HEK293 (cell line): ENCODE data around the gene CCDC3.

Experiments used
- CTCF ChIA-PET: fragments of 350-600 bp; formaldehyde crosslinking; extraction: SDS; loops from one replicate; lab custom pipeline; 2021; ENCODE audit warnings: antibody characterized with exemption; lab: Yijun Ruan, JAX
- POLR2A ChIA-PET: fragments of 300-600 bp; formaldehyde crosslinking; extraction: SDS; loops from one replicate; lab custom pipeline; 2020; ENCODE audit warnings: antibody characterized with exemption, inconsistent platforms; lab: Yijun Ruan, JAX
- H3K27ac ChIP-seq: fragments of 200-500 bp; sonication (Bioruptor generic); 2 replicates; pipeline ENCODE4 v1.5.1; 2014; ENCODE audit warnings: low read depth, low read length, control low read depth, inconsistent platforms; ENCODE audit errors: extremely low read depth
- H3K36me3 ChIP-seq, 2 experiments: fragments of 200-500 bp in 1 of 2; sonication (Bioruptor generic) in 1 of 2; 1 replicate in 1 of 2; 2 replicates in 1 of 2; pipeline ENCODE4 v1.5.1; 2014 to 2017; ENCODE audit warnings: inconsistent platforms in 2 of 2, low read length in 2 of 2; ENCODE audit not compliant: control insufficient read depth in 2 of 2, insufficient read depth in 1 of 2
- H3K4me1 ChIP-seq: fragments of 200-500 bp; sonication (Bioruptor generic); 2 replicates; pipeline ENCODE4 v1.5.1; 2014; ENCODE audit warnings: mild to moderate bottlenecking, low read length, inconsistent platforms; ENCODE audit not compliant: control insufficient read depth, insufficient read depth
- H3K4me3 ChIP-seq: 2 replicates; pipeline ENCODE4 v1.5.1; 2011; ENCODE audit warnings: low read depth, mild to moderate bottlenecking, control low read depth, low read length, moderate library complexity
- H3K9me3 ChIP-seq: fragments of 200-500 bp; sonication (Bioruptor generic); 2 replicates; pipeline ENCODE4 v1.5.1; 2014; ENCODE audit warnings: low read depth, low read length, inconsistent platforms; ENCODE audit not compliant: control insufficient read depth, insufficient read depth
- KLF8 ChIP-seq: fragments of 450-650 bp; formaldehyde crosslinking; IDR thresholded peaks from 2 replicates; pipeline ENCODE4 v1.5.1; 2016; ENCODE audit warnings: missing biosample characterization, missing genetic modification characterization
- RBAK ChIP-seq: fragments of 450-650 bp; formaldehyde crosslinking; IDR thresholded peaks from 2 replicates; pipeline ENCODE4 v1.5.1; 2016; ENCODE audit warnings: missing biosample characterization, missing genetic modification characterization
- TCF7L2 ChIP-seq: IDR thresholded peaks from 2 replicates; pipeline ENCODE4 v1.6.1; 2011; ENCODE audit warnings: low read depth, mild to moderate bottlenecking, inconsistent platforms, low read length, moderate library complexity, borderline replicate concordance
- ZBTB20 ChIP-seq: fragments of 450-650 bp; formaldehyde crosslinking; IDR thresholded peaks from 2 replicates; pipeline ENCODE4 v1.5.1; 2016; ENCODE audit warnings: missing biosample characterization, missing genetic modification characterization
- ZBTB21 ChIP-seq: fragments of 450-650 bp; formaldehyde crosslinking; IDR thresholded peaks from 2 replicates; pipeline ENCODE4 v1.5.1; 2017; ENCODE audit warnings: missing biosample characterization, missing genetic modification characterization
- ZBTB7A ChIP-seq: fragments of 450-650 bp; formaldehyde crosslinking; IDR thresholded peaks from 2 replicates; pipeline ENCODE4 v1.5.1; 2016; ENCODE audit warnings: low read depth, missing biosample characterization, missing genetic modification characterization
- ZNF169 ChIP-seq: fragments of 450-650 bp; formaldehyde crosslinking; IDR thresholded peaks from 2 replicates; pipeline ENCODE4 v1.5.1; 2016; ENCODE audit warnings: missing biosample characterization, missing genetic modification characterization
- ZNF311 ChIP-seq: fragments of 450-650 bp; formaldehyde crosslinking; IDR thresholded peaks from 2 replicates; pipeline ENCODE4 v1.5.1; 2017; ENCODE audit warnings: missing biosample characterization, missing genetic modification characterization, borderline replicate concordance
- ZNF341 ChIP-seq: fragments of 450-650 bp; formaldehyde crosslinking; IDR thresholded peaks from 2 replicates; pipeline ENCODE4; 2016; ENCODE audit warnings: low read depth, missing biosample characterization, missing genetic modification characterization
- ZNF426 ChIP-seq: fragments of 450-650 bp; formaldehyde crosslinking; IDR thresholded peaks from 2 replicates; pipeline ENCODE4 v1.5.1; 2017; ENCODE audit warnings: missing biosample characterization, missing genetic modification characterization, mild to moderate bottlenecking, inconsistent platforms, moderate library complexity
- ZNF501 ChIP-seq: fragments of 450-650 bp; formaldehyde crosslinking; IDR thresholded peaks from 2 replicates; pipeline ENCODE4 v1.5.1; 2016; ENCODE audit warnings: missing biosample characterization, missing genetic modification characterization
- ZNF549 ChIP-seq: fragments of 450-650 bp; IDR thresholded peaks from 2 replicates; pipeline ENCODE4 v1.5.1; 2018; ENCODE audit warnings: missing biosample characterization, missing genetic modification characterization, mild to moderate bottlenecking, inconsistent platforms, moderate library complexity
- ZNF600 ChIP-seq: fragments of 450-650 bp; formaldehyde crosslinking; IDR thresholded peaks from 2 replicates; pipeline ENCODE4 v1.5.1; 2016; ENCODE audit warnings: missing biosample characterization, missing genetic modification characterization
- ZNF747 ChIP-seq: fragments of 450-650 bp; formaldehyde crosslinking; IDR thresholded peaks from 2 replicates; pipeline ENCODE4 v1.5.1; 2016; ENCODE audit warnings: missing biosample characterization, missing genetic modification characterization
- ZNF768 ChIP-seq: fragments of 450-650 bp; formaldehyde crosslinking; IDR thresholded peaks from 2 replicates; pipeline ENCODE4 v1.5.1; 2018; ENCODE audit warnings: missing biosample characterization, mild to moderate bottlenecking, missing genetic modification characterization
- TF ChIP-seq, protein P1 (sequence below): IDR thresholded peaks from 2 replicates; pipeline ENCODE4 v1.6.1; 2011; ENCODE audit warnings: mild to moderate bottlenecking, low read depth, low read length, borderline replicate concordance
- TF ChIP-seq, protein P2 (sequence below): fragments of 450-650 bp; formaldehyde crosslinking; IDR thresholded peaks from 2 replicates; pipeline ENCODE4 v1.5.1; 2016; ENCODE audit warnings: missing biosample characterization, missing genetic modification characterization, low read depth
- TF ChIP-seq, protein P3 (sequence below): fragments of 450-650 bp; formaldehyde crosslinking; IDR thresholded peaks from 2 replicates; pipeline ENCODE4 v1.5.1; 2016; ENCODE audit warnings: missing biosample characterization, missing genetic modification characterization
- TF ChIP-seq, protein P4 (sequence below): fragments of 450-650 bp; formaldehyde crosslinking; IDR thresholded peaks from 2 replicates; pipeline ENCODE4 v1.5.1; 2016; ENCODE audit warnings: missing biosample characterization, missing genetic modification characterization

Gene CCDC3

DNA sequence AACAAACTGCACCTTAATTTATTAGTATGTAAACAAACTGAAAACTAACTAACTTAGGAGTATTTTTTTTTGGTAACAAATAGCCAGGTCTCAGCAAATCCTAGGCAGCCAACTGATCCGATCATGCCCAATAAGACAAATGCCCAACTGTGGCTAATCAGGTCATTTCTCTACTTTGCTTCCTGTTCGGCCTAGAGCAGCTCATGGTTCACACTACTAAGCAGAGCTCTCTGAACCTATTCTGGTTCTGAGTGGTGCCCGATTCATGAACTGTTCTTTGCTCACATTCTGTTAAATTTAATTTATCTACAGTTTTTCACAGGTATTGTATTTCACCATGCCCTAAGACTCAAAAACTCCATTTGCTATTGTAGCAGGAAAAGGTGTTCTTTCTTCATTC lies 55.1 kb downstream of the CCDC3 start:
- Histone ChIP-seq H3K9me3 (no peaks in the 10 kb centered on the region), H3K4me1 (no peaks in the 10 kb centered on the region), H3K27ac (no peak overlapping the region), H3K4me3 (no peak overlapping the region), H3K36me3 (no peaks in the 10 kb centered on the region)
- POLR2A ChIA-PET = no interaction called here
- peak; percentile 31; the same call in 1 of the 2 replicates for TF ChIP-seq ZNF549 (tag by site-specific recombination)
- TF ChIP-seq, protein P1, sequence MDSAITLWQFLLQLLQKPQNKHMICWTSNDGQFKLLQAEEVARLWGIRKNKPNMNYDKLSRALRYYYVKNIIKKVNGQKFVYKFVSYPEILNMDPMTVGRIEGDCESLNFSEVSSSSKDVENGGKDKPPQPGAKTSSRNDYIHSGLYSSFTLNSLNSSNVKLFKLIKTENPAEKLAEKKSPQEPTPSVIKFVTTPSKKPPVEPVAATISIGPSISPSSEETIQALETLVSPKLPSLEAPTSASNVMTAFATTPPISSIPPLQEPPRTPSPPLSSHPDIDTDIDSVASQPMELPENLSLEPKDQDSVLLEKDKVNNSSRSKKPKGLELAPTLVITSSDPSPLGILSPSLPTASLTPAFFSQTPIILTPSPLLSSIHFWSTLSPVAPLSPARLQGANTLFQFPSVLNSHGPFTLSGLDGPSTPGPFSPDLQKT = no peak
- CTCF ChIA-PET = interaction anchor here (0.6 to 1.0 kb wide), 4 partner anchors 24 to 1224 kb away, joined by 3 to 7 read pairs (median 4); no protein-coding TSS in a partner anchor

DNA sequence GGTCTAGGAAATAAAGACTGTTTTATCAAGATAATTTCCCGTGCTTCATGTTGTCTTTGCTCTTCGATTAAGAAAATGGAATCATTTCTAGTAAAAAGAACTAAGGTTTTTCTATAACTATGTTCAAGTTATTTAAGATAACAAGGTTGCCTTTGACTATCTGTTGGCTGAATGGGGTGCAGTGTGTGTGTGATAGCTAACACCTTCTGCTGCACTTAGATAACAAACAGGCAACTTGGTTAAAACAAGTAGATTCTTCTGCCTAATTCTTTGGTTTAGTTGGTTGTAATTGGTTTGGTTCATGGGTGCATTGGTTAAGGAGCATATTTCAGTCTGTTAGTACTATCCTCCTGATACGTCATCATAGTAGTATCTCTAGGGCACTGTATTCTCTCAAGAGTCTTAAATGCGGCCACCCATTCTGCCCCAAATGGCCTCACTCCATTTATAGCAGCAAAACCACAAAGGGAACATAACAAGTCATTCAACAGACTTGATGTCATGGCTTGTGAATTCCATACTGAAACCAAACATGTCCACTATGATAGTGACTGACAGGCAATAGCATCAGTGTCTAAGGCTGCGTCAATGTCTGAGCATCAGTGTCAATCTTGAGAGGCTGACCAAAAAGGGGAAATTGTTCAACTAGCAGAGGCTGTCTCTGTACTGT lies 55.7 kb downstream of the CCDC3 start:
- H3K27ac ChIP-seq = no peak overlapping the region
- H3K4me1 ChIP-seq = no peaks in the 10 kb centered on the region
- TF ChIP-seq ZNF341 (tag by site-specific recombination) (no peak), ZNF747 (tag by site-specific recombination) (no peak), ZBTB7A (tag by site-specific recombination) (no peak), ZBTB21 (tag by site-specific recombination) (no peak), KLF8 (tag by site-specific recombination) (no peak), RBAK (tag by site-specific recombination) (no peak), ZNF501 (no peak), ZBTB20 (tag by site-specific recombination) (no peak), ZNF169 (tag by site-specific recombination) (no peak), TCF7L2 (no peak), ZNF768 (no peak), ZNF600 (tag by site-specific recombination) (no peak), ZNF426 (tag by site-specific recombination) (no peak), ZNF311 (tag by site-specific recombination) (no peak)
- TF ChIP-seq, protein P2, sequence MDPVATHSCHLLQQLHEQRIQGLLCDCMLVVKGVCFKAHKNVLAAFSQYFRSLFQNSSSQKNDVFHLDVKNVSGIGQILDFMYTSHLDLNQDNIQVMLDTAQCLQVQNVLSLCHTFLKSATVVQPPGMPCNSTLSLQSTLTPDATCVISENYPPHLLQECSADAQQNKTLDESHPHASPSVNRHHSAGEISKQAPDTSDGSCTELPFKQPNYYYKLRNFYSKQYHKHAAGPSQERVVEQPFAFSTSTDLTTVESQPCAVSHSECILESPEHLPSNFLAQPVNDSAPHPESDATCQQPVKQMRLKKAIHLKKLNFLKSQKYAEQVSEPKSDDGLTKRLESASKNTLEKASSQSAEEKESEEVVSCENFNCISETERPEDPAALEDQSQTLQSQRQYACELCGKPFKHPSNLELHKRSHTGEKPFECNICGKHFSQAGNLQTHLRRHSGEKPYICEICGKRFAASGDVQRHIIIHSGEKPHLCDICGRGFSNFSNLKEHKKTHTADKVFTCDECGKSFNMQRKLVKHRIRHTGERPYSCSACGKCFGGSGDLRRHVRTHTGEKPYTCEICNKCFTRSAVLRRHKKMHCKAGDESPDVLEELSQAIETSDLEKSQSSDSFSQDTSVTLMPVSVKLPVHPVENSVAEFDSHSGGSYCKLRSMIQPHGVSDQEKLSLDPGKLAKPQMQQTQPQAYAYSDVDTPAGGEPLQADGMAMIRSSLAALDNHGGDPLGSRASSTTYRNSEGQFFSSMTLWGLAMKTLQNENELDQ (tag by site-specific recombination) = no peak
- TF ChIP-seq, protein P3, sequence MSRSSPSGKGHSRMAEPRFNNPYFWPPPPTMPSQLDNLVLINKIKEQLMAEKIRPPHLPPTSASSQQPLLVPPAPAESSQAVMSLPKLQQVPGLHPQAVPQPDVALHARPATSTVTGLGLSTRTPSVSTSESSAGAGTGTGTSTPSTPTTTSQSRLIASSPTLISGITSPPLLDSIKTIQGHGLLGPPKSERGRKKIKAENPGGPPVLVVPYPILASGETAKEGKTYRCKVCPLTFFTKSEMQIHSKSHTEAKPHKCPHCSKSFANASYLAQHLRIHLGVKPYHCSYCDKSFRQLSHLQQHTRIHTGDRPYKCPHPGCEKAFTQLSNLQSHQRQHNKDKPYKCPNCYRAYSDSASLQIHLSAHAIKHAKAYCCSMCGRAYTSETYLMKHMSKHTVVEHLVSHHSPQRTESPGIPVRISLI (tag by site-specific recombination) = no peak
- no peak overlapping the region for H3K4me3 ChIP-seq
- ChIA-PET POLR2A (no interaction called here), CTCF (no interaction called here)
- H3K9me3 ChIP-seq = no peaks in the 10 kb centered on the region
- no peaks in the 10 kb centered on the region for H3K36me3 ChIP-seq

DNA sequence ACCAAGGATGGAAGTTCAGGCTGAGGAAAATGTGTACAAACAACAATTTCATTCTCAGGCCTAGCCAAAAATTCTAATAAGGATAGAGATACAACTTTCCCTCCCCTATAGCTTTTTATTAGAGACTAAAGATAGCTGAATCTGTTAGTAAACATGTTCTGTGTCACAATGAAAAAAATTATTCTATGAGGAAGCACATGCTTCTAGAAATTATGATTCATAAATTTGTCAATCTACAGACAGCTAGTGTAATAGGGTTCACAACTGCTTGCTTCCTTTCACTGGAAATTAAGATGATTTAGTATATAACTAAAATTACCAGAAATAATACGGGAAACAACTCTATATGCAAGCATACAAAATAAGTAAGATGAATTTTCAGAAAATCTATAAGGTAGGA lies 56.6 kb downstream of the CCDC3 start:
- no peak overlapping the region for H3K4me3 ChIP-seq
- H3K4me1 ChIP-seq = no peaks in the 10 kb centered on the region
- no peak overlapping the region for H3K27ac ChIP-seq
- CTCF ChIA-PET = interaction anchor here (0.8 to 1.2 kb wide), 2 partner anchors 43 to 98 kb away, joined by 3 to 5 read pairs; no protein-coding TSS in a partner anchor
- H3K9me3 ChIP-seq = no peaks in the 10 kb centered on the region
- no peaks in the 10 kb centered on the region for H3K36me3 ChIP-seq
- TF ChIP-seq KLF8 (tag by site-specific recombination) = no peak
- TF ChIP-seq, protein P4, sequence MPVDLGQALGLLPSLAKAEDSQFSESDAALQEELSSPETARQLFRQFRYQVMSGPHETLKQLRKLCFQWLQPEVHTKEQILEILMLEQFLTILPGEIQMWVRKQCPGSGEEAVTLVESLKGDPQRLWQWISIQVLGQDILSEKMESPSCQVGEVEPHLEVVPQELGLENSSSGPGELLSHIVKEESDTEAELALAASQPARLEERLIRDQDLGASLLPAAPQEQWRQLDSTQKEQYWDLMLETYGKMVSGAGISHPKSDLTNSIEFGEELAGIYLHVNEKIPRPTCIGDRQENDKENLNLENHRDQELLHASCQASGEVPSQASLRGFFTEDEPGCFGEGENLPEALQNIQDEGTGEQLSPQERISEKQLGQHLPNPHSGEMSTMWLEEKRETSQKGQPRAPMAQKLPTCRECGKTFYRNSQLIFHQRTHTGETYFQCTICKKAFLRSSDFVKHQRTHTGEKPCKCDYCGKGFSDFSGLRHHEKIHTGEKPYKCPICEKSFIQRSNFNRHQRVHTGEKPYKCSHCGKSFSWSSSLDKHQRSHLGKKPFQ (tag by site-specific recombination) = no peak
- POLR2A ChIA-PET = no interaction called here
